Measurements from ENCODE around the gene CSTF1.

The CSTF1 gene

DNA sequence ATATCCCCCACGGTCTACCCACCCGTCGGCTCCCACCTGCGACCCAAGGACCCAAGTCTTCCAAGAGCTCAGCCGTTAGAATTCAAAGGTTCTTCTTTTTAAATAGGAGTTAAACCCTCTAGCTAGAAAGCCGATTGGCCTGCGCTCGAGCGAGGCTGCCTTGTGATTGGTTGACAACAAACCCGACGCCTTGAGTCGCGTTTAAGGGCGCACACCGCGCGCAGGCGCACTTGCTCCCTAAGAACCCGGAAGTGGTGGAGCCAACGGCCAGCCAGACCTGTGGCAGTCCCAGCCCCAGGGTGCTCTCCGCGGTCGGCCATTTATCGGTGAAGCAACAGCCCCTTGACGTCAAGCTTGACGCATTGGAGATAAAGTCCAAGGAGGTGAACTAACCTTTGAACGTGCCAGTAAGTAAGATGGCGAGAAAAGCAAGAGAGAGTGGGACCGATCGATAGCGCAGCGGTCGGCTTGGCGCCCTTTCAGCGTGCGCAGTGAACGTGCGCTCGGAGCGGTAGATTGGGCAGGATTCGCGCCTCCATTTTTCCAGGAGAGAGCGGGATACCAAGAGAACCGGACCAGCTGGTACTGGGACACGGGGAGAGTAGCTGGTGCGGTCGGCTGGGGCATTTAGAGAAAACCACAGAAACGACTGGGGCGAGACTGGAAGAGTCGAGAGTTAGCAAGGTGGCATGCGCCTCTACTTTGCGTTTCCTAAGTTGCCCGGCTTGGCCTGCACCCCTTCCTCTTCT is at the start of gene CSTF1, which contains the start of gene AURKA:
Gene CSTF1 (plus strand): TSS at position 514 of the 749 bp plus-strand sequence. CDS start 2,908 bp downstream, outside the sequence.
Gene AURKA (minus strand): TSS at position 84 of the 749 bp plus-strand sequence. CDS start 4,018 bp downstream, outside the sequence.
- peak; percentile 97 to 99 for DNase-seq (ENCODE audit: low read depth in 1 of 2, low spot score in 1 of 2)

GRCh38 chr20:56342783-56343182 is 49.7 kb upstream of the CSTF1 start:
- DNase-seq (ENCODE audit: low read depth in 1 of 2, low spot score in 1 of 2) = no peak

DNA sequence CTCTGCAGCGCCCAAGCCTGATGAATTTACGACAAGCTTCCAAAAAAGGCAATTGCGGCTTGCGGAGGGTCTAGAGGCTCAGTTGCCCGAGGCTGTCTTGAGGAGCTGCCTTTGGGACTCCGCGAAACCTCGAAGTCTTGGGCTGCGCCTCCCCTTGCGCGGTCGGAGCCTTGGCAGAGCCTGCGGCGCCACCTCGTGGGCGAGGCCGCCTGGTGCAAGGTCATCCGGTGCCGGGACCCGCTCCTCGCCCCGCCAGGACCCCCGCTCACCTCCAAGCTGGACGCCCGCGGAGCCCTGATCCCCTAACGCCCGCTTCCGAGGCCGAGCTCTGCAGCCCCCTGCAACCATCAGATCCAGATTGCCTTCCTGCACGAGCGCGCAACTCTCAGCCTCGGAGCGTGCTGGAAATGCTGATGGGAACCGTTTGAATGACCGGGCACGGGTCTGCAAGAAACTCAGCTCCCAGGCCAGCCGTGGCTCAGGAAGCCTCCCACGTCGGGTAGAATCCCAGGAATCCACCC is 48.5 kb upstream of the CSTF1 start:
- DNase-seq (ENCODE audit: low read depth in 1 of 2, low spot score in 1 of 2) = peak in 1 of 2 donors; percentile 22

GRCh38 chr20:56345911-56346310 is 46.5 kb upstream of the CSTF1 start:
- DNase-seq (ENCODE audit: low read depth in 1 of 2, low spot score in 1 of 2) = no peak

DNA sequence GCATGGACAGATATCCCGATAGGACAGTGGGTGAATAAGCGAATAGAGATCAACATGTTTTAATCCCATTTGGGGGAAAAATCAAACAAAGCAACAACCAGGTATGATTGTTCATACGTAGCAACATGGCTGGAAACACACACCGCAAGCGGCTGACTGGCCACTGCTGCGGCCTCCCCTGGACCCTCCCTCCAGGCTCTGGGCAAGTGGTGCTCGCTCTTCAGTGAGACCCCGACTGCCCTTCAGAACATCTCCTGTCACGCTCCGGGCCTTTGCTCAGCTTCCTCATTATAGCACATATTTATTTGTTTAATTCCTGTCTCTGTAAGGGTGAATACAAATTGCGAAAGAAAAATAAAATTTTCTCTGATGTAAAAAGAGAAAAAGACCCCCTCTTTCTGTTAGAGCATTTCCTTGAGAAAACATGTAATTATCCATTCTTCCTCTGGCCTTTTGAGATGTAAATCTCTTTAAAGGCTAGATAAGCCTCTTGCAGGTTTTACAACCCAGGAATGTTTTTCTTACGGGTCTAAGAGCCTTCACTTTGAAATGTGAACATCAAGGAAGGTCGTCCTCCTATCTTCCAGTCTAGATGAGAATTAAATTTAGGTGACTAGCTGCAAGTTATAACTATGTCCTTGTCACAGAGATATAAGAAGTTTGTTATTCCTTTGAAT is 44.7 kb upstream of the CSTF1 start:
- no peak for DNase-seq (ENCODE audit: low read depth in 1 of 2, low spot score in 1 of 2)

- no peak for DNase-seq (ENCODE audit: low read depth in 1 of 2, low spot score in 1 of 2)
Observed at GRCh38 chr20:56348305-56348693, 44.1 kb upstream of the CSTF1 start.

- no peak for DNase-seq (ENCODE audit: low read depth in 1 of 2, low spot score in 1 of 2)
Observed at GRCh38 chr20:56348746-56349145, 43.7 kb upstream of the CSTF1 start.

DNA sequence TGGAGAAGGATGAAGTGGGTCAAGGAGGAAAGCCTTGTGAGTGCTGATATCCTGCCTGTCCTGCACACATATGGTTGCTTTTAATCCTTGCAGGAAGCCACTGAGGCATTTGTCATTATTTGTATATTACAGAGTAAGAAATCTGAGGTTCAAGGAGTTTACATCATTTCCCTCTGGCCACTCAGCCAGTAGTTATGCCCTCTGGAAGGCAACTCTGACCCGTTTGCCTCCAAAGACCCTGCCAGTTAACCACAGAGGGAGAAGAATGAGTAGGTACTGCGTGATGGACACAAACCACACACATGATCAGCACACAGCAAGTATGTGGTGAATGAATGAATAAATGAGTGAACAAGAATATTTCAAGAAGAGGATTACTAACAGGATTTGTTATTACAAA is 41.6 kb upstream of the CSTF1 start:
- no peak for DNase-seq (ENCODE audit: low read depth in 1 of 2, low spot score in 1 of 2)

DNA sequence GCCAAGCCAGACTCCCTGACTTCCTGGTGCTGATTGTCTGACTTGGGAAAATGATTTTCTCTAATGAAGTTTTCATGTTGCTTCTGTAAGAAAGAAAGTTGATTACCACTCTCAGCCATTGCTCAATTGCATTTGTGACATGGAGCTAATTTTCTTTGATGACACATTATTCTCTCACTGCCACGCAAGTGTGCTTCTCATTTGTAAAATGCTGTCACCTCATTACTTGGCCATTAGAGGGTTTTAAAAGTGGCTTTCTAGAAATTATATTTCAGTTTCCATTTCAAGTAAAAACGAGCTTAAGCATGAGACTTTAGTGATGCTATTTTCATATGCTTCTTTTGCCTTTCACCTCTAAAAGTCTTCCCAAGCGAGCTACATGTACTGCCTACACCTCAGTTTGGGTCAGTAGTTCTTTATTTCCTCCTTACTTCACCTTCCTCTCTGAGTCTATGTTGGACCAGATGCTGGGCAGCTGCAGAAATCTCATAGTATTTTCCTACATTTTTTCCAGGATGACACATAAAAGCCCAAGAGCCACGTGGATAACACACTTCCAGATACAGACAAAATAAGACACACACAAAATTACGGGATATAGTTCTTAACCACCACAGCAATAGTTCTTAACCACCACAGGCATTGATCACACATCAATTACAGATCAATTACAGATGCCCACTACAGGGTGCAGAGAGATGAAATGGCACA is 39.9 kb upstream of the CSTF1 start:
- no peak for DNase-seq (ENCODE audit: low read depth in 1 of 2, low spot score in 1 of 2)

DNA sequence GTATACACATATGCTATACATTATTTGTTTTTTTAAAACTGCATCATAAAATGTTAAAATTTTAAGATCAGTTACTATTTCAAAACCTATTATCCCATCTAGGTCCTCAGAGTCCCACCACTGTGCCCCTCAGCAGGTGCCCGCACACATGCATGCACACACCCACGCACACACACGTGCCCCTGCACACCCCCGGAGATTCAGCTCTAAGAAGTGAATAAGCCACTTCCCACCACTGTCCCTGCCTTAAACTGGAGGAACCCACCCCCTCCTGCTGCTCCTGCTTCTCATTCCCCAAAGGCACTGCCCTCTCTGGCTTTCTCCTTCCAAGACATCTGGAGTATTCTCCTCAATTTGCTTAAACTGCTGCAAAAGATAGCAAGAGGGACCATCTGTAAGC is 39.1 kb upstream of the CSTF1 start:
- DNase-seq (ENCODE audit: low read depth in 1 of 2, low spot score in 1 of 2) = no peak

GRCh38 chr20:56358070-56358469 is 34.4 kb upstream of the CSTF1 start:
- DNase-seq (ENCODE audit: low read depth in 1 of 2, low spot score in 1 of 2) = no peak

DNA sequence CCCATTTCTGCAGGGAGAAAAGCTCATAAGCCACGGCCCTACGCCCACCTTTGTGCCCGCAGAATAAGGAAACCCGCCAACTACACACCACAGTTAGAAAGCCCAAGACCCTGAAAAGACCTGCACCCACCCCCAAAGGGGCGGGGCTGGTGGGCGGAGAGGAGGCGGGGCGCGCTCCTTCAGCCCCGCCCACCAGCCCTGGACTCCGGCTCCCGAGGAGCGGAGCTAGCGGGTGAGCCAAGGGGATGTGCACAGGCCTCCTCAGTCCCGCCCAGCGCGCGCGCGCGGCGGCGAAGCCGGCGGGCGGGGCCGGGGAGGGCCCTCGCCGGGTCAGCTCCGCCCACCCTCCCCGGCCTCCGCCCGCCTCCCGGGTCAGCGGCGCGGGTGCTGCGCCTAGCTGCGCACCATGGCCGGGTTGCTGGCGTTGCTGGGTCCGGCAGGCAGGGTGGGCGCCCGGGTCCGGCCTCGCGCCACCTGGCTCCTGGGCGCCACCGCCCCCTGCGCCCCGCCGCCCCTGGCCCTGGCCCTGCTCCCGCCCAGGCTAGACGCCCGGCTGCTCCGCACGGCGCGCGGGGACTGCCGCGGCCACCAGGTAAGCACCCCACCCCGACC is 33.7 kb upstream of the CSTF1 start, which contains the start of gene FAM210B:
Gene FAM210B (plus strand): TSS at position 375 of the 612 bp plus-strand sequence. CDS start 32 bp downstream, at position 407.
- DNase-seq (ENCODE audit: low read depth in 1 of 2, low spot score in 1 of 2) = peak; percentile 72 to 73

- no peak for DNase-seq (ENCODE audit: low read depth in 1 of 2, low spot score in 1 of 2)
Observed at GRCh38 chr20:56359212-56360132, 33.0 kb upstream of the CSTF1 start.

GRCh38 chr20:56360133-56360907 is 32.1 kb upstream of the CSTF1 start:
- DNase-seq (ENCODE audit: low read depth in 1 of 2, low spot score in 1 of 2) = no peak

DNA sequence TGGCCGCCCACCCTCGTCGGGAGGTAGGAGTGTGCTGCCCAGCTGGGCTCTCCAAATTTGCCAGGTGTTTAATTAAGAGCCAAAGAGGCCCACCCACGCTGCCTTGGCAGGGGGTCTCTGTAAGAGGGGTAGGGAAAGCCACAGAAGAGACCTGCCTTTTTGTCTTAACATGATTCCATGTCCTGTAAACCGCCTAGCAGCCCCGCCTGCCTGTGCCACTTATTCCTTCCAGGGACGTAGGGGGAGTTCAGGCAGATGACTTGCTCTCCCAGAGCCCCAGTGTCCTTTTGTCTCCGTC is 31.6 kb upstream of the CSTF1 start:
- DNase-seq (ENCODE audit: low read depth in 1 of 2, low spot score in 1 of 2) = no peak

GRCh38 chr20:56361900-56362299 is 30.5 kb upstream of the CSTF1 start:
- no peak for DNase-seq (ENCODE audit: low read depth in 1 of 2, low spot score in 1 of 2)

DNA sequence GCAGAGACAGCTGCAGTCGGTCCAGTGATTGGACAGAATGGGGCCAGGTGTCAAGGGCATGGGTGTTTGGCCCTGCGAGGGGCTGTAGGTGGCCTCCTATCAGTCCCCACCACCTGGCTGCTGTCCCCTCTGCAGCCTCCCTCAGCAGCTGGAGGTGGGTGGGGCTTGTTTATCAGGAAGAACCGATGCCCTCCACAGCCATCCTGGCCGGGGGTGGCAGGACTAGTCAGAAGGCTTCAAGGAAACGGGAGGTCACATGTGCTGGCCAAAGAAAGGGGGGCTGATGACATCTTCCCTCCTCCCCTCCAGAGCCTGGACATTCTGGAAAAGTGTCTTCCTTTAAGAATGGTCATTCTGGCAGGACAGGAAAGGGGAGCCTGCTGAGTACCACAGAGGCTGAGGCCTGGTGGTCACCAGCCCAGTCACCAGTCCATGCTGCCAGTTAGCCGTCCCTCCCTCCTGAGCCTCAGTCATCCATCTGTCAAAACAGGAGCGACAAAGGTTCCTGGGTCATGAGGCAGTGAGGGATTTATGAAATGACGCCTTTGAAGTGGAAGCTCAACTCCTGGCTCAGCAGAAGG is 29.5 kb upstream of the CSTF1 start:
- DNase-seq (ENCODE audit: low read depth in 1 of 2, low spot score in 1 of 2) = no peak

DNA sequence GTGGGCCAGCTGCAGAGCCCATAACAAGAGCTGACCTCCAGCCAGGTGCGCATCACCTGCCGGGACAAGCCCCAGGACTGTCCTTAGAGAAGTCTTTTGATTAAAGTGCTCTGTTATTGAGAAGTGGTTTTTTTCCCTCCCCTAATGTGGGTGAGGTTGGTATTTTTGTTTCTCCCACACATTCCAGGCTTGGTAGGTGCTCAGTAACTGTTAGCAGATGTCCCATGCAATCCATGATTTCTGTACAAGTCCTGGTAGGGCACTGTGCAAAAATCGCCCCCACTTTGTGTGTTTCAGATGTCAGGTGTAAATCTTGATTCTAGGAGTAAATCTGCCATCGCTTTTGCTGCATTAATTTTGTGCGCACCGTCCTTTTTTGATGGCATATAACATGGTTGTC is 29.0 kb upstream of the CSTF1 start:
- DNase-seq (ENCODE audit: low read depth in 1 of 2, low spot score in 1 of 2) = no peak
